GM12892 (cell line): ENCODE results near the gene DUSP15.
A peak's percentile ranks its signal among the peaks of the same experiment; 100 is the strongest.

ENCODE experiments used
- DNase-seq: peaks from one replicate; pipeline ENCODE4 v3.0.0; 2011; ENCODE audit not compliant: insufficient read length
- FAIRE-seq: peaks from 2 replicates; lab custom pipeline; 2011; peaks lifted over from hg19 to GRCh38; lab: Jason Lieb, UNC
- POLR2A ChIP-seq: IDR thresholded peaks from 2 replicates; pipeline ENCODE4 v1.6.1; 2011; ENCODE audit warnings: low read depth, low read length, control low read depth
- POLR2AphosphoS5 ChIP-seq: IDR thresholded peaks from 2 replicates; pipeline ENCODE4 v1.6.1; 2011; ENCODE audit warnings: low read depth, low read length, control low read depth
- TAF1 ChIP-seq: IDR thresholded peaks from 2 replicates; pipeline ENCODE4 v1.6.1; 2011; ENCODE audit warnings: low read depth, mild to moderate bottlenecking, control low read depth, low read length, borderline replicate concordance

DUSP15 gene

GRCh38 chr20:31863296-31864085 is 6.8 kb downstream of the DUSP15 start:
- DNase-seq (no peak), FAIRE-seq (no peak)
- no peak for TF ChIP-seq POLR2AphosphoS5
- no peak for TF ChIP-seq TAF1
- no peak for TF ChIP-seq POLR2A

GRCh38 chr20:31862506-31862905 is 7.8 kb downstream of the DUSP15 start:
- no peak for DNase-seq
- TF ChIP-seq POLR2A (no peak), TAF1 (no peak), POLR2AphosphoS5 (no peak)
- no peak for FAIRE-seq

- TF ChIP-seq POLR2A (no peak), POLR2AphosphoS5 (no peak), TAF1 (no peak)
- FAIRE-seq (no peak), DNase-seq (no peak)
These were observed 8.2 kb downstream of the DUSP15 start for GRCh38 chr20:31862157-31862470.

DNA sequence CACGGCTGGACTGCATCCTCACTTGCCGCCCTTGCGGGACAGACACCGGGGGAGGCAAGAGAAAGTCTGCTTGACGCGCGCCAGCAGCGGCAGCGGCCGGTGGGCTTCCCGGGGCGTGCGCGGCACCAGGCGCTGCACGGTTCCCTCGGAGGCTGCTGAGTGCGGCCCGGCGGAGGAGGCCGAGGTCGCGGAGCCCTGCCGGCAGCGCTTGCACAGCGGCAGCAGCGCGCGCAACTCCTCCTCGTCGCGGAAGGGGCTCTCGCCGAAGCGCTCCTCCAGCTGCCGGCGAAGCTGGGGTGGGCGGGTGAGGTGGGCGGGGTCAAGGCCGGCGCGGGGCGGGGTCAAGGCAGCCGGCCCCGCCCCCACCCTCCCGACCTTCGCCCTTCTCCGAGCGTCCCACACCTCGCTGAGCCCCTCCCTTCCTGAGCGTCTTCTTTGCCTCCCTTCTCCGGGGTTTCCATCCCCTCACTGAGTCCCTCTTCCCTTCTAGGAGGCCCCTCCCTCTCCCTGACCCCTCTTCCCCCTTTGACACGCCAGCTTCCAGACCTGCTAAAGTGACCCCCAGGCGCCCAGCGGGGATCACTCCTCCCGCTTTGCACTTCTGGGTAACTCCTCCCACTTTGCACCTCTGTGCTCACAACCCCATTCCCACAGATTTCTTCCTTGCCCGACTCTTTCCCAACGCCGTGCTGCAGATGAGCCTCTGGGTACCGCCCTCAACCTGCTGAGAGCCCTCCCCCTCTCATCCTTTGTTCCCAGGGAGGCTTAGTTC is 8.8 kb downstream of the DUSP15 start:
- DNase-seq = peak; percentile 95
- no peak for TF ChIP-seq POLR2AphosphoS5
- no peak for TF ChIP-seq TAF1
- no peak for TF ChIP-seq POLR2A
- FAIRE-seq = peak; percentile 51

- DNase-seq = no peak
- TF ChIP-seq TAF1 (no peak), POLR2AphosphoS5 (no peak)
- FAIRE-seq = no peak
These were observed 9.3 kb downstream of the DUSP15 start for GRCh38 chr20:31861135-31861384.

DNA sequence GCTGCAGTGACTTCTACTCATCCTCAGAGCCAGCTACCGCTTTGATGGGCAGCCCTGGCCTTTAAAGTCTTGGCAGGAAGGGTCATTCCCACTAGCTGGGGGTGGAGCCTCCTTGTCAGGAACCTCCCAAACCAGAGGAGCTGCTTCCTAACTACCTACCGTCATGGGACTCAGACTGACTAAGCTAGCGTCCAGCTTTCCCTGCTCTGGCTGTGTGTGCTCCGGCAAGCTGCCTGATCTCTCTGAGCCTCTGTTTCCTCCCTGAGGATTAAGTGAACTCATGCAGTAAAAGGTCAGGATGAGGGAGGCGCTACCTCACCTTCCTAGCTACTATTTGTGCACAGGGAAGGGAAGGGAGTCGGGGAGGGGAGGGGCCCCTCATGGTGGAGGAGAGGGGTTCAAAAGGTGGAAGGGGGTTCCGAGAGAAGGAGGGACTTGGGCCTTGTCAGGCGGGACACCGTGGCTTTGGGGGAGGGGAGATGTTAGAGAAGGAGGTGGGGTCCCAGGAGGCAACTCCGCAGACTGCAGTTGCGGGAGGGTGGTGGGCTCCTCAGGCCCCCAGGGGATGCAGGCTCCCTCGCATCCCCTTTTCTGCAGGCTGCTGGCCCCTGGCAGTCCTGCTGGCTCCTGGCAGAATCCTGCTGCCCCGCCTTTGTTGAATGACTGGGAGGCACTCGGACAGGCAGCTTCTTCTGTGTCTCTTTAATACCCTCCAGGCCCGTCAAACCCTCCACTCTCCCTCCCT is 9.8 kb downstream of the DUSP15 start:
- DNase-seq (no peak), FAIRE-seq (no peak)
- TF ChIP-seq POLR2AphosphoS5 = no peak
- no peak for TF ChIP-seq POLR2A
- no peak for TF ChIP-seq TAF1

DNA sequence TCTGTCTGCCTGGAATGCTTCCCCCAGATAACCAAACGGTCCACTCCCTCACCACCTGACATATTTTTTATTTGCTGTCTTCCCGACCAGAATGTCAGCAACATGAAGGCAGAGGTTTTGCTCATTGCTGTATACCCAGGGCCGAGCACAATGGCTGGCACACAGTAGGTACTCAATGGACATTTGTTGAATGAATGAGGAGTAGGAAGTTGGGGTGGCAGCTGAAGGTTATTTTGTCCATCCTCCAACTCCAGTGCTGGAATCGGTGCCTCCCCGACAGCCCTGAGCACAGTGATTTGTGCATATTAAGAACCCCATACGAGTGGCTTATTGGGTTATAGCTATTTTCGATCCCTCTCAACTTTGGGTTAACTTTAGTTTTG is 10.3 kb downstream of the DUSP15 start:
- TF ChIP-seq TAF1 (no peak), POLR2AphosphoS5 (no peak), POLR2A (no peak)
- FAIRE-seq (no peak), DNase-seq (no peak)

- no peak for DNase-seq
- FAIRE-seq = no peak
- TF ChIP-seq POLR2AphosphoS5 (no peak), POLR2A (no peak), TAF1 (no peak)
These were observed 10.9 kb downstream of the DUSP15 start for GRCh38 chr20:31859266-31859997.

GRCh38 chr20:31858760-31859083 is 11.6 kb downstream of the DUSP15 start:
- FAIRE-seq = no peak
- DNase-seq = no peak
- TF ChIP-seq POLR2AphosphoS5 (no peak), TAF1 (no peak), POLR2A (no peak)

- peak; percentile 61 for DNase-seq
- TF ChIP-seq POLR2A = no peak
- TF ChIP-seq TAF1 = no peak
- no peak for TF ChIP-seq POLR2AphosphoS5
- FAIRE-seq = no peak
These were observed 12.2 kb downstream of the DUSP15 start for GRCh38 chr20:31857861-31858759.
